Left hindlimb (tissue), 1 donor: ENCODE measurements around the gene CACNB1.
A peak's percentile ranks its signal among the peaks of the same experiment; 100 is the strongest.

Source experiments
- DNase-seq: peaks from one replicate; pipeline ENCODE4 v3.0.0-alpha.2; 2018

The CACNB1 gene

DNA sequence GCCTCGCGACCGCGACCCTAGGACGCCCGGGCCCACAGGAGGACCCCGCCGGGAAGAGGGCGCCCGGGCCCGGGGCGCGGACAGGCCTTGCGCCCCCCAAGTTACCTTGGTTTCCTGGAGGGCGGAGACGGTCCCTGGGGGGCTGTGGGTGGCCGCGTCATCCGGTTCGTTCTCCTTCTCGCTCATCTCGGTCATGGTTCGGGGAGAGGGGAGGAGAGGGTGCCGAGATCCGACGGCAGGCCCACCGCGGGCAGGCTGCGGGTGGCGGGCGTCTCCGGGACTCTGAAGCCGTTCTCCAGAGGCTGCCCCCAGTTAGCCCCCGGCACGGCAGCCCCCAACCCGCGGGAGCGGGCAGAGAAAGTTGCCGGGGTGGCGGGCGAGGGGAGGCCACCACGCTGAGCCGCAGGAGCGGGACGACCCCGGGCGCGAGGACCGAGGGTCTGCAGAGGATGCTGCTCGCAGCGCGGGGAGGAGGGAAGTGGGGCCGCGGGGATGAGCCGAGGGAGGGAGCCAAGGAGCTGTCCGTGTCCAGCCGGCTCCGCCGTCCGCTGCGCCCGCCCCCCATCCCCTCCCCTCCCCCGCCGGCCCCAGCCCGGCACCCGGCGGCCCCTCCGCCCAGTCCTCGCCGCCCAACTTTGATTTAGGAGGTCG is 28.0 kb upstream of the CACNB1 start, which contains the start of gene STAC2:
TSS of gene STAC2 (minus strand) at position 638 of the 651 bp plus-strand sequence. CDS start at position 195, 443 bp downstream.
- no peak for DNase-seq

DNA sequence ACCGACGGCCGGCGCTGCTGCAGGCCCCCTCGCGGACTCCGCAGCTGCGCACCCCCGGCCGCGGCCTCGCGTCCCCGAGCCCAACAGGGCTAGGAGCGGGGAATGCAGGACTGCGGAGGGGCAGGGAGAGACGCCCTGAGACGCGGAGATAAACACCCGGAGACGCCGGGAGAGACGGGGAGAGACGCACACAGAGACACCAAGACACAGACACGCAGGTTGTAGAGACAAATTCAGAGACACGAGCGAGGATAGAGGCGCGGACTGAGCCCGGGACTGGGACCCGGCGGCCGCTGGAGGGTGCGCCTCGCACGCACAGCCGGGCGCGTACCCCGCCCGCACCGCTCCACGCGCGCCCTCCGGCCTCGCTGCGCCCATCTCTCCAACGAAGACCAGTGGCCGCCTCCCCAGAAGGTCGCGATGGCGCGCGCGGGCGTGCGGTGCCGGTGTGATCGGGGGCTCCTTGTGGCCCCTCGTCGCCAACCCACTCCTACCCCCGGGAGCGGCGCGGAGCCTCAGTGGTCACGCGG is 27.4 kb upstream of the CACNB1 start:
- DNase-seq: no peak

GRCh38 chr17:39223907-39224777 is 26.7 kb upstream of the CACNB1 start:
- no peak for DNase-seq

- no peak for DNase-seq
Measured at GRCh38 chr17:39222866-39223834, 25.7 kb upstream of the CACNB1 start.

DNA sequence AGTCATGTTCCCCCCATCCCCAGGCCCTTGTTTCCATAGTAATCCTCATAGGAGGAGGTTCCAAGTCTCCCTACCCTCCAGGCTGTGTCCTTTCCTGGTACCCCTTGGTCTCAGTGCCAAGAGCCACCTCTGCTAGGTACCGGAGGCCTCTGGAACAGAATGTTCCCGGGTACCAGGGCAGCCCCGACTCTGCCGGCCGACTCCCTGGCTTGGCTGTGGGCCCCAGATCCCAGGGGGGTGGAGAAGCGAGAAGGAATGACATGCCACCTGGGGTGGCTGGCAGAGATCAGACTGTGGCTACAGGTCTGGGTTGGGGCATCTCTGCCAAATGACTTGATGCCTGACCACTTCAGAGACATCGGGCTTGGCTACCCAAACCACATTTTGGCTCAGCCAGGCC is 24.7 kb upstream of the CACNB1 start:
- no peak for DNase-seq

- no peak for DNase-seq
Measured at GRCh38 chr17:39221572-39221971, 24.1 kb upstream of the CACNB1 start.

DNA sequence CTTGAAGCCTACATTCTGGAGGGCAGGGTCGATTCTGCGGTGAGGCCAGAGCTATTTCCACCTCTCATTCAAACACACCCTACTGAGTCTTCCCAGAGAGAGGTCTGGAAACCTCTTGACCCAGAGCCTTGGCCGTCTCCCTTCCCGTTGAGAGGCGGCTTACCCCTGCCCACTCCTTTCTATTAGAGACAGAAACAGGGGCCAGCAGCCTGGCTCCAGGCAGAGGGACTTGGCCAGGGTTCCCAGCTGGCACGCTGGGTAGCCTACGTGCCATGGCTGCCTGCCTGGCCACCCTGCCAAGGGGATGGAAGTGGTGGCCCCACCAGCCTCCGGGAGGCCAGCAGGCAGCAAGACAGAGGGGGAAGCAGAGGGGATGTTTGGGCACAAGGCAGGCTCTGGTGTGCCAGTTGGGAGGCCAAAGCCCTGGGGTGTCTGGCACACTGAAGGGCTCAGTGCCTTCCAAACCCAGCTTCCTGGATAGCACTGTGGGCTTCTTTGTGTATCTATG is 22.2 kb upstream of the CACNB1 start:
- no peak for DNase-seq

GRCh38 chr17:39218906-39219305 is 21.4 kb upstream of the CACNB1 start:
- DNase-seq: no peak

- no peak for DNase-seq
Measured at GRCh38 chr17:39217734-39218369, 20.4 kb upstream of the CACNB1 start.

DNA sequence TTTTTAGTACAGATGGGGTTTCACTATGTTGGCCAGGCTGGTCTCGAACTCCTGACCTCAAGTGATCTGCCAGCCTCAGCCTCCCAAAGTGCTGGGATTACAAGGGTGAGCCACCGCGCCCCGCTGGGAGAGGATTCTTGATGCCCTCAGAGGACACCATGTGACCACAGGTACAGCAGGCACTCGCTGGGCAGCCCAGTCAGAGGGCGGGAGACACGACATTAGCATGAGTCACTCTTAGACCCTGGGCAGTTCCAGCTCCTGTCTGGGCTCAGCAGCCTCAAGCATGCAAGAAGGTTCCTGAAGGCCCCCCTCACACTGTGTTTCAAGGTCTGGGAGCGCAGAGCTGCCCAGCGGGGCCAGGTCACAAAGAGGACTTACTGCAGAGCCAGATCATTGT is 16.4 kb upstream of the CACNB1 start:
- DNase-seq: no peak

GRCh38 chr17:39212841-39213480 is 15.5 kb upstream of the CACNB1 start:
- DNase-seq: peak; percentile 25

GRCh38 chr17:39212195-39212810 is 14.8 kb upstream of the CACNB1 start:
- DNase-seq: no peak

DNA sequence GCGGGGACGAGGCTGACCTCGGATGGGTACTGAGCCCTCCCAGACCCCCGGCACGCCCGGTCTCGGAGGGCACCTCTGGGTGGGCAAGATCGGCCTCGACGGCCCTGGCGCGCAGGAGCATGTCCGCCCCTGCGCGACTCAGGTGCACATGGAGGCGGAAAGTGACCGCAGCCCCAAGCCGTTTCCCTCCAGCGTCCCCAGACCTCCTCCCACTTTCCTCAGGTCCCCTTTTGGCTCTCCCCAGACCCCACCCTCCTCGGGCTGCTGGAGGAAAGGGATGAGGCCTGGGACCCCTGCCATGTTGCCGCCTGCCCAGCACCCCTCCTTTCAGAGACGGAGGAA is 12.6 kb upstream of the CACNB1 start:
- peak; percentile 36 for DNase-seq

DNA sequence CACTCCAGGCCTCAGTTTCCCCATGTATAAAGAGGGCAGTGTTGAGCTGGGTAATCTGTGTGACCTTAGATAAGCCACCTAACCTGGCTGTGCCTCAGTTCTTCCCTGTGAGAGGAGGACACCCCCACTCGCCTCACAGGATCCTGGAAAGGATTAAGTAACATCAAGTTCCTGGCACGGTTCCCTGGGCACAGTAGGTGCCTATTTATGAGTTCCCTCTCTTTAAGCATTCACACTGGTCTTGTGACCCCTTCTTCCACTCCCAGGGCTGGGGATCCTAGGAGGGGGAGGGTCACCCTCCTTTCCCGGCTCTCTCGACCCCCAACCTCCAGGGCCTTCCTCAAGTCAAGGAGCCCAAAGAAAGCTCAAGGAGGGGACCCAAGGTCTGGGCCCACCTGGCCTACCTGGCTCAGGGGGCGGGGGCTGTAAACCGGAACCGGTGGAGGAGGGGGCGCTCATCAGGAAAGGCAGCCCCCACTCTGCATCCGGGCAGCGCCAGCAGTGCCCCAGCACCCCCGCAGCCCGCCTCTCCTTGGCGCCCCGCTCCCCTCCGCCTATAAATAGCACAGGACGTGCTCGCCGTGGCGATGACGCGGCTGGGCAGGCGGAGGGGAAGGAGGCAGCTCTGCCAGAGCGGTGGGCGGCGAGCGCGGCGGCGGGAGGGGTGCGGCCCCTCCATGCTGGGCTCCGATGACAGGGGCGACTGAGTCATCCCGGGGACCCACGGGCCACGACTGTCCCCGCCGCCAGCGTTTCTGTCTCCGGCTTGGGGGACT is 12.0 kb upstream of the CACNB1 start:
- peak; percentile 87 for DNase-seq

- no peak for DNase-seq
Measured at GRCh38 chr17:39208893-39209292, 11.4 kb upstream of the CACNB1 start.

DNA sequence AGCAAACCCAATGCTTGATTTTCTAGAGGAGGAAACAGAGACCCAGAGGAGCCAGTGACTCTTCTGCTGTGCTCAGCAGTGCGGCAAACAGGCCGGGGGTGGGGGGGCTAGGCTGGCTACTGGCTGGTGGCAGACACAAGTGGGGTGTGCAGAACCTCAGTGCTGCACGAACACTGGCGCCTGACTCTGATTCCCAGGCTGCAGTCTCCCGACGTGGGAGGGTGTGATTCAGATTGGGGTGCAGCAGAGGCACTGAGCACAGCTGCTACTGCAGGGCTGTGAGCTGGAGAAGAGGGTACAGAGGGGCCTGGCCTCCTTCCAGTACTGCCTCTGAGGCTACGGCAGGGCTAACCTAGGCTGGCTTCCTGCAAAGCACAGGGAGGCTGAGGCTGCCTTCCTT is 10.7 kb upstream of the CACNB1 start:
- no peak for DNase-seq

DNA sequence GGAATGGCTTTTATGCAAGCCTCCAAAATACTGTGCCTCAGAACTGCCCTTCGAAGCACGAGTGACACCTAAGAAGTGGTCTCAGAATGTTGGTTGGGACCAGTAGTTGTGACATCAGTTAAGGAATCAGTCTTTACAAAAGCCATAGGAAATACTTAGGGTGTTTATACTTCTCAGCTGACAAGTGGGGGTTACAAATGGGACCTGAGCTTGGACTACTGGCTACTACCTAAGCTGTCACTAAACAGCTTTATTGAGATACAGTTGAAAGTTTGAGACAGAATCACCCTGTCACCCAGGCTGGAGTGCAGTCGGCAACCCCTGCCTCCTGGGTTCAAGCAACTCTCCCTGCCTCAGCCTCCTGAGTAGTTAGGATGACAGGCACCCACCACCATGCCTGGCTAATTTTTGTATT is 7.7 kb upstream of the CACNB1 start:
- DNase-seq: no peak

DNA sequence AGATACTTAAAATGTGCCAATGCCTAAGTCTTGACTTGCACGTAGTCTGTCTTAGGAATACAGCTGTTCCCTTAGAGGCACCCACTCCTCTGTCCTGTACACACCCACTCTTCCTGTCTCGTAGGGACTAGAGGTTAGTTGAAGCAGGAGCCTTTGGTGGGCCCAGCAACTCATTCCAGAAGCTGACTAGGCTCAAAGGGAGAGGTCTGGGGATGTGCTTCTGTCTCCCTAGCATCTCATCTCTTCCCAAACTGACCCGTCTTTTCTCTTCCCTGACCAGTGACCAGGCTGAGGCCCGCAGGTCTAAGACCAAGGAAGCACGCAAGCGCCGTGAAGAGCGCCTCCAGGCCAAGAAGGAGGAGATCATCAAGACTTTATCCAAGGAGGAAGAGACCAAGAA is 6.8 kb upstream of the CACNB1 start:
- no peak for DNase-seq

- DNase-seq: no peak
Measured at GRCh38 chr17:39200957-39201510, 3.6 kb upstream of the CACNB1 start.
